ENCODE data around the gene PDE1A.

GRCh38 chr2:182116774-182117173, 310.1 kb downstream of the PDE1A start:
- TF ChIP-seq CTCF (IDR thresholded peaks at IDR 0.05) (no peak), POLR2A (IDR thresholded peaks at IDR 0.05) (no peak)

Data from adrenal gland (tissue), 5 donors.